ENCODE results near the gene ZSWIM6. TPM values are rescaled to one million over a fixed set of nuclear protein-coding genes. Genes with fewer than 3 reads are reported as not detected.
A peak's percentile ranks its signal among the peaks of the same experiment; 100 is the strongest.

Gene ZSWIM6
- total RNA-seq, 1 donor from 2014 or later = 40.1 TPM

DNA sequence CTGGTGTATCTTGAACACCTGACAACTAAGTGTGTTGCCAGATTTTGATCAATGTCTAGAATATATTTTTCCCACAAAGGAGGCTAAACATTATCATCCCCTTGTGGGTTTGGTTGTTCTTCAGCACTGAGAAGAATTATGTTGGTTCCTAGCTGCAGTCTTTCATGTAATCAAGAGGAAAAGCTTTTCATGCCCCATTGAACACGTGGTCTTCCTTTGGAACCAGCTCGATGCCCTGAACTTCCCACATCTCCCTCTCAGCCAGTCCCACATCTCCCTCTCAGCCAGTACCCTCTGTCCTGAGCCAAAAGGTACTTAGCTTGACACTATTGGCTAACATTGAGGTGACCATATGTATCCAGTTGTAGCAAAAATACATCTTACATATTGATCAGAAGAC is 36.7 kb upstream of the ZSWIM6 start:
- peaks cover 14% of the 10 kb centered on the region for H3K4me1 Mint-ChIP-seq (ENCODE audit: low read depth, unreplicated experiment)

DNA sequence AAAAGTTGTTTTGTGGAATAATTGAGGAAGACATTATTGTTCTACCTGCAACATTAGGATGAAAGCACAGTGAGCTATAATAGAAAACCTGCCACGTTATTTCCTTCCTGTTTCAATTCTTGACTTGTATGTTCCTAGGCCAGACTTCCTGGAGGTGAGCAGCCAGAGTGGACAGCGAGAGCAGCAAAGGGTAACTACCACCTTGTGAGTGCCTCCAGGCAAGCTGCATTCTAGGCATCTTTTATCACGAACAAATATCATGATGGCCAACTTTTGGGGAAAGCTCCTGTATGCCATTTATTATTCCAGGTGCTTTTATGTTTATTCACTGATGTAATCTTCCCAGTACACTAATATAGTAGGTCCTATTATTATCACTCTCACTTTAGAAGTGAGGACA is 34.0 kb upstream of the ZSWIM6 start:
- Mint-ChIP-seq H3K4me1 (ENCODE audit: low read depth, unreplicated experiment) (peaks cover 36% of the 10 kb centered on the region), H3K27ac (ENCODE audit: unreplicated experiment) (peak overlapping the region; percentile 3), H3K36me3 (ENCODE audit: low read depth, unreplicated experiment) (peaks cover 2% of the 10 kb centered on the region), H3K27me3 (ENCODE audit: low read depth, unreplicated experiment) (no peaks in the 10 kb centered on the region), H3K9me3 (ENCODE audit: unreplicated experiment) (peaks cover 4% of the 10 kb centered on the region), H3K4me3 (ENCODE audit: unreplicated experiment) (no peak overlapping the region)
- H3K9ac ChIP-seq (ENCODE audit: low read length) = no peak overlapping the region
- H3K27me3 ChIP-seq (ENCODE audit: insufficient read depth, low read length) = no peaks in the 10 kb centered on the region
- H3K9me3 ChIP-seq (ENCODE audit: insufficient read depth, low read depth, low read length) = no peaks in the 10 kb centered on the region
- TF ChIP-seq, protein P1, sequence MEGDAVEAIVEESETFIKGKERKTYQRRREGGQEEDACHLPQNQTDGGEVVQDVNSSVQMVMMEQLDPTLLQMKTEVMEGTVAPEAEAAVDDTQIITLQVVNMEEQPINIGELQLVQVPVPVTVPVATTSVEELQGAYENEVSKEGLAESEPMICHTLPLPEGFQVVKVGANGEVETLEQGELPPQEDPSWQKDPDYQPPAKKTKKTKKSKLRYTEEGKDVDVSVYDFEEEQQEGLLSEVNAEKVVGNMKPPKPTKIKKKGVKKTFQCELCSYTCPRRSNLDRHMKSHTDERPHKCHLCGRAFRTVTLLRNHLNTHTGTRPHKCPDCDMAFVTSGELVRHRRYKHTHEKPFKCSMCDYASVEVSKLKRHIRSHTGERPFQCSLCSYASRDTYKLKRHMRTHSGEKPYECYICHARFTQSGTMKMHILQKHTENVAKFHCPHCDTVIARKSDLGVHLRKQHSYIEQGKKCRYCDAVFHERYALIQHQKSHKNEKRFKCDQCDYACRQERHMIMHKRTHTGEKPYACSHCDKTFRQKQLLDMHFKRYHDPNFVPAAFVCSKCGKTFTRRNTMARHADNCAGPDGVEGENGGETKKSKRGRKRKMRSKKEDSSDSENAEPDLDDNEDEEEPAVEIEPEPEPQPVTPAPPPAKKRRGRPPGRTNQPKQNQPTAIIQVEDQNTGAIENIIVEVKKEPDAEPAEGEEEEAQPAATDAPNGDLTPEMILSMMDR (IDR thresholded peaks at IDR 0.05; ENCODE audit: insufficient read depth, low read depth, low read length) = no peak
- no peak for TF ChIP-seq EZH2 (IDR thresholded peaks at IDR 0.05; ENCODE audit: insufficient read depth, low read length)
- H2AFZ ChIP-seq (ENCODE audit: low read depth, low read length) = no peak overlapping the region
- peak overlapping the region; percentile 70 for H3K4me2 ChIP-seq (ENCODE audit: low read length)
- H3K36me3 ChIP-seq (ENCODE audit: insufficient read depth, low read length) = no peaks in the 10 kb centered on the region
- DNase-seq (ENCODE audit: low read depth) (no peak), FAIRE-seq (no peak)
- H3K4me1 ChIP-seq (ENCODE audit: insufficient read depth, low read length) = peaks cover 38% of the 10 kb centered on the region
- H3K79me2 ChIP-seq (ENCODE audit: insufficient read depth, low read length) = no peaks in the 10 kb centered on the region
- peak overlapping the region; percentile 4 for H3K27ac ChIP-seq (ENCODE audit: low read depth, low read length)
- no peaks in the 10 kb centered on the region for H4K20me1 ChIP-seq (ENCODE audit: insufficient read depth, low read length)
- no peak overlapping the region for H3K4me3 ChIP-seq (ENCODE audit: insufficient read depth, low read depth, low read length)

More for the DNA sequence above, 36.7 kb upstream of the ZSWIM6 start:
- DNase-seq (ENCODE audit: low read depth) = no peak
- FAIRE-seq = no peak
- no peak overlapping the region for H3K27ac ChIP-seq (ENCODE audit: low read depth, low read length)
- no peaks in the 10 kb centered on the region for H3K27me3 ChIP-seq (ENCODE audit: insufficient read depth, low read length)
- no peaks in the 10 kb centered on the region for H3K9me3 ChIP-seq (ENCODE audit: insufficient read depth, low read depth, low read length)
- H3K4me3 ChIP-seq (ENCODE audit: insufficient read depth, low read depth, low read length) = no peak overlapping the region
- H3K4me2 ChIP-seq (ENCODE audit: low read length) = no peak overlapping the region
- Mint-ChIP-seq H3K9me3 (ENCODE audit: unreplicated experiment) (peaks cover 4% of the 10 kb centered on the region), H3K4me3 (ENCODE audit: unreplicated experiment) (no peak overlapping the region), H3K36me3 (ENCODE audit: low read depth, unreplicated experiment) (peaks cover 2% of the 10 kb centered on the region), H3K27me3 (ENCODE audit: low read depth, unreplicated experiment) (no peaks in the 10 kb centered on the region), H3K27ac (ENCODE audit: unreplicated experiment) (no peak overlapping the region)
- H3K79me2 ChIP-seq (ENCODE audit: insufficient read depth, low read length) = no peaks in the 10 kb centered on the region
- no peaks in the 10 kb centered on the region for H4K20me1 ChIP-seq (ENCODE audit: insufficient read depth, low read length)
- no peaks in the 10 kb centered on the region for H3K36me3 ChIP-seq (ENCODE audit: insufficient read depth, low read length)
- peaks cover 20% of the 10 kb centered on the region for H3K4me1 ChIP-seq (ENCODE audit: insufficient read depth, low read length)
- no peak overlapping the region for H3K9ac ChIP-seq (ENCODE audit: low read length)
- H2AFZ ChIP-seq (ENCODE audit: low read depth, low read length) = no peak overlapping the region
- no peak for TF ChIP-seq EZH2 (IDR thresholded peaks at IDR 0.05; ENCODE audit: insufficient read depth, low read length)
- TF ChIP-seq, protein P1 (IDR thresholded peaks at IDR 0.05; ENCODE audit: insufficient read depth, low read depth, low read length) = no peak

DNA sequence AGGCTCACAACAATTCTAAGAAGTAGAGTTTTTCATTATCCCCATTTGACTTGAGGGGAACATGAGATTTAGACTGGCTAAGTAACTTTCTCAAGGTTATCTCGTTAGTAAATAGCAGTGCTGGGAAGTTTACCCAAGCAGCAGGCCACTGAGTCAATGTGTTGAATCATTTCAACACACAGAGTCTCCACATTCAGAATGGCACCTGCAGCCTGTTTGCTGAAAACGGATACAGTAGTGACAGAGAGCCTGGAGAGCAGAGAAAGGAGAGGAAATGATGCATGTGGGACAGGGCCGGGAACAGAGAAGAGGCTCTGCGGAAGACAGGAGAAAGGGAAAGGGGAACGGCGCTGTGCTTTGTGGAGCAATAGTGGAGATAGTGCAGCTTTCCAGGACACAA is 33.5 kb upstream of the ZSWIM6 start:
- H3K27ac ChIP-seq (ENCODE audit: low read depth, low read length) = peak overlapping the region; percentile 4

More for the DNA sequence above, 33.5 kb upstream of the ZSWIM6 start:
- Histone ChIP-seq H4K20me1 (ENCODE audit: insufficient read depth, low read length) (no peaks in the 10 kb centered on the region), H3K4me2 (ENCODE audit: low read length) (peak overlapping the region; percentile 70), H3K9ac (ENCODE audit: low read length) (peak overlapping the region; percentile 42), H3K4me1 (ENCODE audit: insufficient read depth, low read length) (peaks cover 38% of the 10 kb centered on the region), H3K4me3 (ENCODE audit: insufficient read depth, low read depth, low read length) (peak overlapping the region; percentile 5), H2AFZ (ENCODE audit: low read depth, low read length) (peak overlapping the region; percentile 25), H3K9me3 (ENCODE audit: insufficient read depth, low read depth, low read length) (no peaks in the 10 kb centered on the region), H3K27me3 (ENCODE audit: insufficient read depth, low read length) (no peaks in the 10 kb centered on the region), H3K79me2 (ENCODE audit: insufficient read depth, low read length) (no peaks in the 10 kb centered on the region), H3K36me3 (ENCODE audit: insufficient read depth, low read length) (no peaks in the 10 kb centered on the region)
- Mint-ChIP-seq H3K36me3 (ENCODE audit: low read depth, unreplicated experiment) (peaks cover 2% of the 10 kb centered on the region), H3K4me3 (ENCODE audit: unreplicated experiment) (no peak overlapping the region), H3K9me3 (ENCODE audit: unreplicated experiment) (peaks cover 4% of the 10 kb centered on the region), H3K4me1 (ENCODE audit: low read depth, unreplicated experiment) (peaks cover 41% of the 10 kb centered on the region), H3K27ac (ENCODE audit: unreplicated experiment) (peak overlapping the region; percentile 3), H3K27me3 (ENCODE audit: low read depth, unreplicated experiment) (no peaks in the 10 kb centered on the region)
- TF ChIP-seq EZH2 (IDR thresholded peaks at IDR 0.05; ENCODE audit: insufficient read depth, low read length) = no peak
- TF ChIP-seq, protein P1 (IDR thresholded peaks at IDR 0.05; ENCODE audit: insufficient read depth, low read depth, low read length) = no peak
- DNase-seq (ENCODE audit: low read depth) = peak; percentile 73
- no peak for FAIRE-seq
